ENCODE measurements around the gene PRKACG.

Gene PRKACG

GRCh38 chr9:68967800-68968199 lies 46.1 kb downstream of the PRKACG start:
- no peak for TF ChIP-seq ZFX (IDR thresholded peaks at IDR 0.05; ENCODE audit: borderline replicate concordance)
- H3K27ac ChIP-seq = no peak overlapping the region

- TF ChIP-seq CTCF (IDR thresholded peaks at IDR 0.05) = no peak
- no peak for TF ChIP-seq ZFX (IDR thresholded peaks at IDR 0.05; ENCODE audit: borderline replicate concordance)
- no peak overlapping the region for H3K27ac ChIP-seq
Measured at GRCh38 chr9:68966496-68966944, 47.4 kb downstream of the PRKACG start.

GRCh38 chr9:68964765-68965164 lies 49.1 kb downstream of the PRKACG start:
- peak overlapping the region; percentile 45 for H3K27ac ChIP-seq
- TF ChIP-seq CTCF (IDR thresholded peaks at IDR 0.05) = no peak
- TF ChIP-seq ZFX (IDR thresholded peaks at IDR 0.05; ENCODE audit: borderline replicate concordance) = no peak

GRCh38 chr9:68964102-68964541 lies 49.8 kb downstream of the PRKACG start:
- TF ChIP-seq ZFX (IDR thresholded peaks at IDR 0.05; ENCODE audit: borderline replicate concordance) = no peak

GRCh38 chr9:68963416-68963815 lies 50.5 kb downstream of the PRKACG start:
- TF ChIP-seq CTCF (IDR thresholded peaks at IDR 0.05) (no peak), ZFX (IDR thresholded peaks at IDR 0.05; ENCODE audit: borderline replicate concordance) (no peak)
- no peak overlapping the region for H3K27ac ChIP-seq

More at GRCh38 chr9:68964102-68964541, 49.8 kb downstream of the PRKACG start:
- peak overlapping the region; percentile 45 for H3K27ac ChIP-seq
